GM18867 (cell line): Measurements from ENCODE around the gene ASPG.

Experiments used
- ATAC-seq: cut with Tn5 transposase; IDR thresholded peaks from one replicate; pipeline ENCODE4 v1.9.1; 2021; ENCODE audit warnings: mild to moderate bottlenecking, moderate library complexity; ENCODE audit not compliant: unreplicated experiment

ASPG gene

DNA sequence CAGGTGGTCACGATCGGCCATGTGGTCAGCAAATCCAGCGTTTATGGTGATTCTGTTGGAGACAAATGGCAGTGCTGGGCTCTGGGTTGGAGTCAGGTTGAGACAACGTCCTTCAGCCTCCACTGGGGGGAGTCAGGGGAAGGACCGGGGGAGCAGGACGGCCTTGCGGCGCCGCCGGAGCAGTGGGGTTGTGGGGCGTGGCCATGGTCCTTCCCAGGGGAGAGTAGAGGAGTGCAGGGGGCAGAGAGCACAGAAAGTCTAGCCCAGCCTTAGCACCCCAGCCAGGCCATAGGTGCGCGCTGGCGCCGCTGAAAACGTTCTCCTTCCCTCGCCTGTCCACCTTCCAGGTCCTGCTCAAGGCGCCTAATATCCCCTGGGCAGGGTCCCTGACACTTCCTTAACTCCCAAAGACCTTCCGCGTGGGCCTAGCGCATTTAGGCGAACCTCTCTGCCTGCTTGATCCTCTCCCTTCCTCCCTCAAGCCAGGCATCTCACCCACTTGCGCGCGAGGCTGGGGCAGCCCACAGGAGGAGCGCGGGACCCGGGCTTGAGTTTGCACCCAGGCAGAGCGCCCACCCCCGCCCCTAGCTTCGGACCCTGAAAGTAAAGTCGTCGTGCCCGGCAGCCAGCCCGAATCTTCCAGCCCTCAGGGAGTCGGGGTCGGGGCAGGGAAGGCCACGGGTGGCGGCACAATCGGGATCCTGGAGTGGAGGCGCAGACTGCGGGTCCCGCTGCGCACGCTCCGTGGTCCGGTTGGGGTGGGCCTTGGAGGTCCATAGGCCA, 49.8 kb downstream of the ASPG start:
- no peak for ATAC-seq

DNA sequence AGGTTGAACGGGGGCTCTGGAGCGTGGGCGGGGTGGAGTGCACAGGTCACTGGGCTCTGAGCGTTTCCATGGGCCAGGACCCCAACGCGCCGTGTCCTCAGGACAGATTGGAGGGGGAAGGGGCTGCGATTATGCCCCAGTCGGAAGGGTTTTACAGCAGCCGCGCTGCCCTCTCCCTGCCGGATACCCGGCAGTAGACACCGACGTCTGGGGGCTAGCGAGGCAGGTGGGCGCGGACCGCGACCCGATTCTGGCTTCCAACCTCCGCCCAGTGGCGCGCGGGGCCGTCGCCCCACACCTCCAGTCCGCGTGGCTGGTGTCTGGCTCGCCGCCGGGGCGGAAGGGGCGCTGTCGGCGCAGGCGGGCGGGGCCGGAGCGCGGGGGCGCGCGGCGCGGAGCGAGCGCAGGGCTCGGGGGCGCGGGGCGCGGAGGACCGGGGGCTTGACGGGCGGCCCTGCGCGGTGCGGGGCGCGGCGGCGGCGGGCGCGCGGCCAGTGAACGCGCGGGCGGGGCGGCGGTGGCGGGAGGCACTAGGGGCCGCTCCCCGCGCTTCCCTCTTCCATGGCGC, 50.5 kb downstream of the ASPG start:
- ATAC-seq, result no peak

DNA sequence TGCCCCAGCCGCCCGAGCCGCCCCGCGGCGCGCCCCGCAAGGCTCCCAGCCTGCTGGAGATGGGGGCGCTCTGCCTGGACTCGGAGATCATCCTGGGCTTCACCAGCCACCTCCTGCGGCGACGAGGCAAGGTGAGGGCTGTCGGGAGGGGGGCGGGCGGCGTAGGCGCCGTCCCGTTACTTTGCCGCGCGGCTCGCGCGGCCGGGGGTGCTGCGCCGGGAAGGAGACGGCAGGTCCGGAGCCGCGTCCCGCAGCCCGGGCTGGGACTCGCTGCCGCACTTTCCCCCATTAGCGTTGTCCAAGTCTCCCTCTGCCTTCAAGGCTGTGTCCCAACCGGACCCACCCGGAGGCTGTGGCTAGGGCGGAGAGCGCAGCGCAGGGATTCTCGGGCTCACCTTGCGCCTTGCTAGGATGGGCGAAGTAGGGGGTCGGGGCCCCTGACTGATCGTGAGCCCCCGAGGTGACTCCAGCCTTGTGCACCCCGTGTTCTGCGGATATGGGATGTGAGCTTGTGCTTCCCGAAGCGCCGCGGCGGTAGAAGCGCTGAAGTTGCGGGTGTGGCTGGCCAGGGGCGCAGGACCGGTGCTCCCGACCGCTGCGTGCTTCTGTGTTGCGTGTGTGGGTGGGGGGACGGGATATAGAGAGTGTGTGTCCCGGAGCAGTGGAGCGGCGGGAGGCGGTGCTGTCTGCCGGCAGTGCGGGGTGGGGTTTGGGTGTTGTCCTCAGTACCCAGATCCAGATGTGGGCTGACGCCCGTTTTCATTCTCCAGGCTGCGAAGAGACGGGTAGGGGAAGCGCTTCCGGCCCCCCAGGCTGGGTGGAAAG, 51.2 kb downstream of the ASPG start:
- no peak for ATAC-seq

DNA sequence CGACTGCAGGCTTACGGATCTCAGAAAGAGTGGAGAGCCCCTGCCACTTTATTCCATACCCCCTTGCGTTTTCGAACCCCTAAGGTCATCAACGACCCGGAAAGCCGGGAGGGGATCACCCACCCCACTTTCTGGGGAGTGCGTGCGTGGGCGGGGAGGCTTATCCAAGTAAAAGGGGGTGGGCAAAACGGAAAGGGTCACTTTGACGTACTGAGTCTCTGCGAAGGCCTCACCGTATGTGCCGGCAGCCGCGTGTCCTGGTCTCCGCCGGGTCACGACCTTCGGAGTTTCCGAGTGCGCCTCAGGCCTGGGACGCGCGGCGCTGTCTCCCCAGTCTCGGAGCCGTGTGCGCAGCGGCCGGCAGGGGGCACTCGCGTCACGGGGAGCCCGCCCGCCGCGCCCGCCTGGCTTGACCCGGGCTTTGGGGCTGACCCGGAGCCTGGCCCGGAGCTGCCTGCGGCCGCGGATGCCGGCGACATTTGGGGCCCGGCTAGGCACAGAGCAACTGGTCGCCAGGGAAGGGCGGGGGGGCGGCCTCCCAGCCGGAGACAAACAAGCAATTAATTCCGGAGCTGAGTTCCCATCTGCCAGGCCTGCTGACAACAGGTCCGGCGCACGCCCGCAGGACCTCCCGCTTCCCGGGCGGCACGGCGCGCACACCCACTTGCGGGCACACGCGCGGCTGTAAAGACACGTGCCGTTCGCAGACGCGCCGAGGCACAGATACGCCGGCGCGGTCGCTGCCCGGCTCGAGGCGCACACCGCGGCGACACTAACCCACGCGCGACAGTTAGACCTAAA, 52.0 kb downstream of the ASPG start:
- no peak for ATAC-seq

DNA sequence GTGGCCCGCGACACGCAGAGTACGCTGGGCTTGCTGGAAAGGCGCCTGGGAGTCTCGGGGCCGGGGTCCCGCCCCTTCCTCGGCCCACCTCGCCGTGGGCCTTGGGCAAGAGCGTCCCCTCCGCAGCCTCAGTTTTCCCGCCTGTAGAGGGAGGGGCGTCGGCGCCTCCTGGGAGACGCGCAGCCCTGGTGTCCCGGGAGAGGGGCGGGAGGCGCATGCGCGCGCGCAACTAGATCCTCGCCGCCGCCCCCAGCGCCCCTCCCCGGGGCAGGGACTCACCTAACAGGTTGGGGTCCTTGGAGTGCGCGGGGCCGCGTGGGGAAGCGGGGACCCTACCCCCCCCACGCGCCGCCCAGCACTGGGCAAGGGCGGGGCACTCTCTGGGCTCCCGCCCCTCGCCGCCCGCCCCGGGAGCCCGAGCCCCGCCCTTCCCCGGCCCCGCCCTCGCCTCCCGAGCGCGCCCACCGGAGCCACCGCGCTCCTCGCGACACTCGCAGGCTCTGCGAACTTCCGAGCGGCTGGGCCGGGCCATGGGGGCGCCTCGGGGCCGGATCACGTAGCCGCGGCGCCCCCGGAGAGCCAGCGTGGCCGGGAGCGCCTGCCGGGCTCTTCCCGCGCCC, 52.7 kb downstream of the ASPG start, which contains the start of gene KIF26A:
KIF26A (plus strand) TSS at position 490 of the 620 bp plus-strand sequence. CDS start 136 bp downstream, outside the sequence.
- ATAC-seq, result no peak

DNA sequence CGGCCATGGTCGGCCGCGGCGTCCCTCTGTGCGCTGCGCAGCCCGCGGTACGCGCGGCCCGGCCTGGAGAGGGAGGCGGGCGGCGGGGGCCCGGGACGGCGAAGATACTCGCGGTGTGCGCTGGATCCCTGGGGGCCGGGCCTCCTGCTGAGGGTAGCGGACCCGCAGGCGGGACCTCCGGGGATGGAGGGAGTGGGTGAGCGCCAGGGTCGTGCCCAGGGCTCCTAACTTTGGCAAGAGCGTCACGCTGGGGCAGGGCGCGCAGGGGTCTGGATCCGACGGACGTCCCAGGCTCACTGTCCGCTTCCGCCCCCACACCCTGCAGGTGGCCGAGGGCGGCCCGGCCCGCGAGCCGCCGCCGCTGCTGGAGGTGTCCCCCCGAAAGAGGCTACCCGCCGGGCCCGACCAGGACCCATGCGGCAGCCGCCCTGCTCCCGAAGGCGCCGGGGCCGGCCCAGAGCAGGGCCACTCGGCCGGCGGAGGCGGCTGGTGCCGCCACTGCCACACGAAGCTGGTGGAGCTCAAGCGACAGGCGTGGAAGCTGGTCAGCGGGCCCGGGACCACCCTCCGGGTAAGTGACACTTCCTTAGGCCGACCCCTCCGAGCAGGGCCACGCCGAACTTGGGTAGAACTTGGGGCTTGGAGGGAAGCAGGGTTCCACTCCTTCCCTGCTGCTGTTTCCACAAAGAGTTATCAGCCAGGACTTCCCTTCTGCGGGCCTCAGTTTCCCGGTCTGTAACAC, 53.4 kb downstream of the ASPG start:
- no peak for ATAC-seq

DNA sequence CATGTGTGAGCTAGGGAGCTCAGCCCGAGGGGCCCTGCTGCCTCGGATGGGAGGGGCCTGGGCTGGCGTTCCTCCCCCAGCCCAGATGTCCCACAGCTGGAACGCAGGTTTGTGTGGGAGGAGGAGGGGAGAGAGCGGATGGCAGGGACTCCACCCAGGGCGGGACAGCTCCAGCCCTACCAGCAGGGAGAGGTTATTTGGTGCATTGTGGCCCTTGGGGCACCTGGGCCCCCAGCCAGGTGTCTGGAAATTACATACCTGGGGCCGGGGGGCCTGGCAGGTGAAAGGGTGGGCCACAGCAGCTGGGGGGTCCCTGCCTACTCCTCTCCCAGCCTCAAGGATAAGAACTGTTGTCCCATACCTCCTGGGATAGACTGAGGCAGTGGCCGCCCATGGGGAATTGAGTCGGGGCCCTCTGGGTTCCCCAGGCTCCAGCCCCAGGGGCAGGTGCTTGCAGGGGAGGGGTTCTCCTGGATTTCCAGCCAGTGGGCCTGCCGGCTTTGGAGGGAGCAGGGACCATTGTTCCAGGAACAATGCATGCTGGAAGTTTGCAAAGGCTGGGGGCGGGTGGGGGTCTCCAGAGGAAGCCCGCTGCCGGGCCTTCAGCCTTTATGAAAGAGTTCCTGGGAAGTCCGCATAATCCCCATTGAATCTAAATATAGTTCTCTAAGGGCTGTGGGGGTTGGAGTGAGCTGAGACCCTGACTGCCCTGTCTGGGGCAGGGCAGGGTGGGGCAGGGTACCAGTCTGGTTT, 54.1 kb downstream of the ASPG start:
- no peak for ATAC-seq

DNA sequence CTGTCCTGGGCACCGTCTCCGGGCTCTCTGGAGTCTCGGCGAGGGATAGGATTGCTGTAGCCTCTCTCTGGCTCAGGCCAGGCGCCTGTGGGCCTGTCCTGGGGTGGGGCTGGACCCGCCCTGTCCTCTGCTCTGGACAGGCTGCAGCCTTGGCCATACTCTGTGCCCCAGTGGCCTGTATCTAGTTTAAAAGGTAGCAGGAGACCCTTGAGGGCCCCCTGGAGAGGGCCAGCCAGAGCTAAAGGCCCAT, 54.6 kb downstream of the ASPG start:
- no peak for ATAC-seq

DNA sequence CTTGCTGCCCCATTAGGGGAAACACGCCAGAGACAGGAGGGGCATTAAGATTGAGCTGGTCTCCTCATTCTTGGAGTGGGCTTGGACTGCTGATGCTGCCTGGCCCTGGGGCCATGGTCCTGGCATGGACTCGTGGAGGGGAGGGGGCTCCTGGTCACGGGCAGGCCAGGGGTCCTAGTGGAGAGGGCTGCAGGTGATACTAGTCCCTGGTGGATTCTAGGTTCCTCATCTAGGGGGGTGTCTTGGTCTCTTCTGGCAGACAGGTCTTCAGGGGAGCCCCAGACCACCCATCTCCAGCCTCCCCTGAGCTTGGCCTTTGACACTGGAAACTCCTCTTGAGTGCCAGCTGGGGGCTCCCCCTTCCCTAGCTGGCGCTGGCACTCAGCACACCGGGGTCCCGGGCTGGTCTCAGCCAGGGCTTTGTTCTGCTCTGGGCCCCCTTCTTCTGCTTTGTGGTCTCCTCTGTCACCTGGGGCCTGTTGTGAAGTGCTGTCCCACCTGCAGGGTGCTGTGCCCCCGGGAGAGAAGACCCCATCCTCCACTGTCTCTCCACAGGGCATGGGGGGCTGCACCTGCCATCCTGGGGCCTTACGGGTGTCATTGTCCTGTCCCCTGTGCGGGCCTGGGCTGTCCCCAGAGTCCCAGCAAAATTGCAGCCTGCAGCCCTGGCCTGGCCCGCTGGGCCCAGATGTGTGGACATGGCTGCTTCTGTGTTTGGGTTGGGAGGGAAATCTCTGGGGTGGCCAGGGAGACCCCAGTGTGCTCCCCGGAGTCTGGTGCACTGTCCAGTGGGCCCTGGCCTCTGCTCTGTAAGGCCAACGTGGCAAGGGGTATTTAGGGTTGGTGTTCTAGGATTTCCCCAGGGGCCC, 55.2 kb downstream of the ASPG start:
- ATAC-seq, result no peak

DNA sequence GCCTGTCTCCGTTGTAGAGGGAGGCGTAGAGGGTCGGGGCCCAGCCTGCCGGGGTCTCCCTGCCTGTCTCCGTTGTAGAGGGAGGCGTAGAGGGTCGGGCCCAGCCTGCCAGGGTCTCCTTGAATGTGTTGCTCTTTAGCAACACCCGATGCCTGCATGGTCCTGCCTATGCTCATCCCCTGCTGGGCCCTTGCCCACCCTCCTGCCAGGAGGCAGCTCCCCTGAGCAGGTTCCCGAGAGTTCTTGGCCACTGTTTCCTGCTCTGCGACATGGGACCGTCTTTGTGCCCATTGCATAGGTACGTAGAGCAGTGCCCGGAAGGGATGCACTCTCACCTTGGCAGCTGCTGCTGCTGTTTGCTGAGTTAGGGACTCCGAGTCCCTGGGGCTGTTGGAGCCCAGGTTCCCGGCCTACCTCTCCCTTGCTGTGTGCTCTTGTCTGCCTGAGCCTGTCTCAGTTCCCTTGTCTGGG, 56.2 kb downstream of the ASPG start:
- ATAC-seq, result no peak

DNA sequence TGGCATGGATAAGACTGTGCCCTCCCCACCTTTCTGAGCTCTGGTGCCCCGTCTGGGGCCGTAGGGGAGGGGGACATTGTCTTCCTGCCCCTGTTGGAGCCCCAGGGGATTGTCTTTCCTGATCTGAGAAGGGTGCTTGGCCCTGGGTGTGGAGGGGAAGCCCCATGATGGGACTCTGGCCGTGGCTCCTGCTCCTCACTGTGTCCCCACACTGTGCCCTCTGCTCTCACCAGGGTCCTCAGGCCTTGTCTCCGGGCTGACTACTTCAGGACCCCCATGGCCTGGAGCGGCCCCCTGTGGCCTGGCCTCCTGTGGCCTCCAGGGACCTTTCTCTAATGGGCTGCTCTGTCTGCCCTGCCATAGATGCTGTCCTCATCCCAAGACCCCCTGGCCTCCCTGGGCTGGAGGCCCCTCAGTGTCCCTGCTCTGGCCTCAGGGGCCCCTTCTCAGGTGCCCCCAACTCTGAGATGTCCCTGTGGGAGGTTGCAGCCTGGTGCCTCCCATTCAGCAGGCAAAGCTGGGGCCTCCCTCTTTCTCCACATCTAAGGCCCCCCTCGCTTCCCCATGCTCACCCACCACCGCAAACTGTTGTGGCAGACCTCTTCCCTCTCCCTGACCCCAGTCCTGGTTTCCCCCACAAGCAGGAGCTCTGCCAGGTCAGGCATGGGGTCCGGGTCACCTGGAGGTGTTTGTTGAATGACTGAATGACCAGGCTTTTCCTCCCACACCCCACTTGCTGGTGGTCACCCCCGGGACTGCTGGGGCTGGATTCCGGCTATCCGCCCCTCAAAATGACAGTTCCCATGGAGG, 56.8 kb downstream of the ASPG start:
- ATAC-seq, result no peak

DNA sequence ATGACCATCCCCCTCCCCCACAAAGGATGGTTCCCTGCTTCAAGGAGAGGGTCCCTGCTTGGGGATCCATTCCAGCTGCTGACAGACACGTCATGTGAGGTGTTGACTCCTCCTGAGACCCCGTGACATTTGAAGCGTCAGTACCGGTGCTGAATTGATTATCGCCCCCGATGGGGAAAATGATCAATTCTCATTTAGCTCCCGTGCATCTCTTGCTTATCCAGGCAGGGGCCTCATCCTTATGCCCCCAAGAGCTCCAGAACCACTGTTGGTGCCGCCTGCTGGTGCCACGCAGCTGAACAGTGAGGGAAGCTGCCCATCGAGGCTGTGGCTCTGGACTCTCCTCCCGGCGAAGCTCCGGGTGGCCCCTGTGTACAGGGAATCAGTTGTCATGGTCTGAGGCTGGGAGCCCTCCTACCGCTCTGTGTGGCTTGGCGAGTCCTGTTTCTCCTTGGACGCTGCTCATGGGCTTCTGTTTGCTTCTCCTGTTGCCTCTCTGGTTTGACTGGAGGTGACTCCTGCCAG, 57.5 kb downstream of the ASPG start:
- ATAC-seq, result no peak

DNA sequence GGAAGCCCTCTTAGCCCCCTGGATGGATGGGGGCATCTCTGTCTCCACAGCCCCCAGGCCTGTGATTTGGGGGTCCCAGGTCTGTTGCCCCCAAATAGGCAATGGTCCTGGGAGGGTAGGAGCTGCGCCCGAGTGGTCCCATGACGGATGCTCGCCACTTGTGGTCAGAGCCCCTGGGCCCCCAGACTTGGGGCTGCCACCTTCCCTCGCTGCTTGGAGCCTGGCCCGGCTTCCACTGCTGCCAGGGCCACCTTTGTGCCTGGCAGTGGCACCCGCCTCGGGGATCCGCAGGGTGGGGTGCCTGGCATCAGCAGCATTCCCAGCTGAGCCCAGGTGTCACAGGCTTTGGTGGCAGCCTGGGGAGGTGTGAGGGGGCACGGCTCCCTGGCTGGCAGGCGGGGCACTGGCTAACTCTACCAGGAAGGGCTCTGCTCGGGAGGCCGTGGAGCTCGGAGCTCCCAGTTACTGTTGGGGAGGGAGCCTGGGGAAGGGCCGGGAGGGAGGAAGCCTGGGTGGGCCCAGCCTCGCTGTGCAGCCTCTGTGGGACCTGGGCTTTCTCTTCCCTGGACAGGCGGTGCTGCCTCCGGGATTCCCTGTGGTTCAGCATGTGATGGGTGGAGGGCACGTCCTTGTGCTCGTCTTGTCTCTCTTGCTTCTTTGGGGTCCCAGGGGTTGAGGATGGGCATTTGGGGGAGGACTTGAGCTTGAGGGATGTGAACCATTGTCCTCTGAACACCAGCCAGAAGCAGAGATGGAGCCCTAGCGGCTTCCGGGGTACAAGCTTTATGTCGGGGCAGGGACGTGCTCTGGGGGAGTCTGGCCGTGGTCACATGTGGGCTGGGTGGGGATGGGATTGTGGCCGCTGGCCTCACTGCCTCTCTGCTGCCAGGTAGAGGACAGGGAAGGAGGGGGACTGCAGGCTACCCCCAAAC, 58.3 kb downstream of the ASPG start:
- ATAC-seq, result no peak

DNA sequence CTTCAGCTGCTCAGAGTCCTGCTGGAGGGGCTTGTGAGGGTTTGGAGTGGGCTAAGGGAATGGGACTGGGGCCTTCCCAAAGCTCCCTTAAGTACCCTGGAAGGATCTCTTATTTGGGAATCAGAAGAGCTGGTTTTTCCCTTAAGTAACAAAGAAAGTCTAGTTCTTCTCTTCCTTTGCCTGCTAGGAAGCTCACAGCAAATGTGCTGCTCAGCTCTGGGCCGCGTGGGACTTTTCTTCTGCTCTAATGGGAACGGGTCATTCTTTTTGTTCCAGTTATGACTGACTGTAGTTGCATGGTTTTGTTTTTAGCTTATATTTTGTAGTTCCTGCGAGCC, 58.9 kb downstream of the ASPG start:
- ATAC-seq, result no peak

DNA sequence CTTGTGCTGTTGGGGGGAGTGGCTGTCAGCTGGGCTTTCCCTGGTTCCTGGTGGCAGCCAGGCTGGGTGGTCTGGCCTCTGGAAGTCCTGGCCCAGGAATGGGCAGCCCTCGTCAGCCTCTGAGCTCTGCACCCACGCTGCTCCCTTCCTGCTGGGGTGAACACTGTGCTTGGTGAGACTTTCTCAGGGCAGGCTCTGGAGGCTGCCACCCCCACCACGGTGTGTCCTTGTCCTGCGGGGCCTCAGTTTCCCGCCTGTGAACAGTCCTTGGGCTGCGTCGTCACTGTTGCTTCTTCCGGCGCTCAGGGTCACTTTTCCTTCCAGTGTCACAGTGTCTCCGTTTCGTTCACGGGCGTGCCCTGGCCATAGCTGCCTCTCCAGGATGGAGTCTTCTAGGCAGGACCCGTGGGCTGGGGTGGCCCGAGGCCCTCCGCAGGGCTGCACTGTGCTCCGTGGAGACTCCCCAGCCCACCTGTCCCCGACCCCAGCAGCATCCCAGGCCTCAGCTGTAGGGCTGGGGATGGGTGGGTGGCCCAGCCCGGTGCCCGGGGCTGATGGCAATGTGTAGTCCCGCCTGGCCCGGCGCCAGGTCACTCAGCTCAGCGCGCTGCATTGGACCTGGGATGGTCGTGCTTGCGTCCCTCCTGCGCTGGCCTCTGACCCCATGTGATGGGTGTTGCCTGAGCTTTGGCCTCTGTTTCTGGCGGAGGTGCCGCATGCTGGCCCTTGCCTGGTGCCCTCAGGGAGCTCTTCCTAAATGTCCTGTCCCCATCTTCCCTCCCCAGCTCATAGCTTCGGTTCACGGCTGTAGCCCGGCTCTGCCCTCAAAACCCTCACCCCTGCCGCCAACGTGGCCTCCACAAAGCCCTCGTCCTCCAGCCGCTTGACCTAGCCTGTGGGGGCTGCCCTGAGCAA, 59.7 kb downstream of the ASPG start:
- no peak for ATAC-seq
